ENCODE measurements around the gene DMAC1. TPM values are rescaled to one million over a fixed set of nuclear protein-coding genes. Genes with fewer than 3 reads are reported as not detected.

The DMAC1 gene
- total and polyA plus RNA-seq, 5 donors = 26.4 to 130 (median 112) TPM

DNA sequence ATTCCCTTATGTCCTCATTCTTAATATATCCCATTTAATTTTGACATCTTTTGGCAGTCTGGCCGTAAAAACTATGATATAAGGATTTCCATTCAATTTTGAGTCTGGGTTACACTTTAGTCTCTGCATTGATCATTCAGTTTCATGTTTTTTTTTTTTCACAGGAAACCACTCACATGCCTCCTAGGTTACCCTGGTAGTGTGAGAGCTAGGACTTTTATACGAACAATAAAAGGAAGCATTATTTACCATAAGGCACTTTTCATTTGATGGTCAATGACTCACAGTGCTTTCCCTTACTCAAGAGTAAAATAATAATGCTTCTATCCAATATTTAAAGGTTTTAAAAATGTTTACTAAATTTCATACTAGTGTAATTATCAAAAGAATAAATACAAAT is 16.4 kb upstream of the DMAC1 start:
- no peak overlapping the region for H3K4me3 ChIP-seq (ENCODE audit: low read length)
- no peak for DNase-seq
- 66% methylated on average over 2 of the region's 2 CpGs for WGBS
- no peak for ATAC-seq
- no peaks in the 10 kb centered on the region for H3K4me1 ChIP-seq (ENCODE audit: control insufficient read depth, insufficient read depth, low read length)
- H3K27ac ChIP-seq (ENCODE audit: low read length) = no peak overlapping the region
- H3K27me3 ChIP-seq (ENCODE audit: control insufficient read depth, insufficient read depth) = no peaks in the 10 kb centered on the region
- H3K9me3 ChIP-seq (ENCODE audit: control insufficient read depth, low read length) = no peaks in the 10 kb centered on the region
- intact Hi-C loops (cut with DNase I) = no loop called here

DNA sequence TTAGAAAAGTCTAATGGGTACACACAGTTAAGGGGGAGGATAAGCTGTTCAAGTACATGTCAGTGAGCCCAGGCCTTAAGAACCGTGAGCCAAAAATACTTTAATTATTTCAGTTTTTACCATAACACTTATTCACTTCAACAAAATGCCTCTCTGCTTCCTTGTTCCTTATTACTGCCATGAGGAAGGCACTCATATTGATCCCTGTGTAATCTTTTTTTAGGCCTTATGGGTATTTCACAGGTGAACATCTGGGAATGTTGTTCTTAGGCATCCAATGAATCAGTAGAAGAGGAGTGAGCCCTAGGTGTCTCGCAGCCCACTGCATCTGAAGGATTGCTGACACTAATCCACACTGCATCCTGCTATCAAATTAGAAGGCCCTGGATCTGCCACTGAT is 13.5 kb upstream of the DMAC1 start:
- Histone ChIP-seq H3K27ac (ENCODE audit: low read length) (no peak overlapping the region), H3K27me3 (ENCODE audit: control insufficient read depth, insufficient read depth) (no peaks in the 10 kb centered on the region), H3K4me1 (ENCODE audit: control insufficient read depth, insufficient read depth, low read length) (no peaks in the 10 kb centered on the region), H3K9me3 (ENCODE audit: control insufficient read depth, low read length) (no peaks in the 10 kb centered on the region), H3K4me3 (ENCODE audit: low read length) (no peak overlapping the region)
- 92% methylated on average over 2 of the region's 2 CpGs for WGBS
- ATAC-seq = no peak
- no peak for DNase-seq
- intact Hi-C loops (cut with DNase I) = no loop called here

DNA sequence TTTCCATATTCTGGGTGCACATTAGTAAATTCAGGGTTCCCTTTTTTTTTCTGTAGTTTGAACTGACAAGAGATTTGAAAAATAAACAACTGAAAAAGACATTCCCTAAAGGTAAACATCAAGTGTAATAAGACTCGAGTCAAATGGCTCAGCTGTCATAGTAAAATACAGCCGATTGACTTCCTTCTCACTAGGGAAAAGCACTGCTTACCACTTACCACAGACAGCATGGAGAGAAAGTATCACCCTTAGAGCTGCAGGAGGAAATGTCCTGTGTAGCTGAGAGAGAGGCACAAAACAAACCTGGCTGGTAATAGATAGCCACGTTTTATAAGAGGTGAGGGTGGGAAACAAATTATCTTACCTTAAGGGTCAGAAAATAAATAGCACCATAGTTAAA is 12.1 kb upstream of the DMAC1 start:
- no peaks in the 10 kb centered on the region for H3K9me3 ChIP-seq (ENCODE audit: control insufficient read depth, low read length)
- WGBS = 62% methylated on average over 3 of the region's 3 CpGs
- intact Hi-C loops (cut with DNase I) = no loop called here
- no peak for ATAC-seq
- H3K27ac ChIP-seq (ENCODE audit: low read length) = no peak overlapping the region
- DNase-seq = no peak
- no peaks in the 10 kb centered on the region for H3K27me3 ChIP-seq (ENCODE audit: control insufficient read depth, insufficient read depth)
- no peak overlapping the region for H3K4me3 ChIP-seq (ENCODE audit: low read length)
- H3K4me1 ChIP-seq (ENCODE audit: control insufficient read depth, insufficient read depth, low read length) = no peaks in the 10 kb centered on the region

DNA sequence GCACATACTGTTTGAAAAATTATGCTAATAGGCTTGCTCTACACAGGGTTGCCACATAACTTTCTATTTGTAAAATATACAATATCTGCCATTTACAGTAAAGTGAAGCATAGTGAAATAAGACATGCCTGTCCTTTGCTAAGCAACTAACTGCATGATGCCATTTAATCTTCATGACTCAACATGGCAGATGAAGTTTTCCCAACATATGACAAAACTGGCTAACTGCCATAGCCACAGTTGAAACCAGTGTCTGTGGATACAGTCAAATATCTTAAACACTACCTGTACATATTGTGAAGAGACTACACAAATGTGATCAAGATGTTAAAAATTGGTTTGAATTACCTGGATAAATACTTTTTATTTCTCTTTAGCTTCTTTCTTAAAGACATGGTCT is 3.1 kb upstream of the DMAC1 start:
- no peaks in the 10 kb centered on the region for H3K9me3 ChIP-seq (ENCODE audit: control insufficient read depth, low read length)
- DNase-seq (no peak), ATAC-seq (no peak)
- intact Hi-C loops (cut with DNase I) = no loop called here
- no peak overlapping the region for H3K4me3 ChIP-seq (ENCODE audit: low read length)
- no peaks in the 10 kb centered on the region for H3K27me3 ChIP-seq (ENCODE audit: control insufficient read depth, insufficient read depth)
- no peak overlapping the region for H3K27ac ChIP-seq (ENCODE audit: low read length)
- H3K4me1 ChIP-seq (ENCODE audit: control insufficient read depth, insufficient read depth, low read length) = peaks cover 2% of the 10 kb centered on the region

DNA sequence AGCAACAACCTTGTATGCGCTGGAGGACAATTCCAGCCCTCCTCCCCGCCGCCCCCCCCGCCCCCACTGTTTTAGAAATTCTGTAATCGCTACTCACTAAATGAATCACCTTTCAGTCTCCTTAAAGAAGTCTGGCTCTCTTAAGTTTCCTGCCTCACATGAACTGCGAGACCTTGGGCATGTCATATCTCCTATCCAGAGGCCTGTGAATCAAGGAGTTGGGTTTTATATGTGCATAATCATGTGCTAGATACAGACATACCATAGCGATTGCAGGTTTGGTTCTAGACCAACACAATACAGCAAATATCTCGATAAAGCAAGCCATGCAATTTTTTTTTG is 337 bp upstream of the DMAC1 start:
- DNase-seq (no peak), ATAC-seq (peak in 1 of 2 donors; percentile 27)
- Histone ChIP-seq H3K9me3 (ENCODE audit: control insufficient read depth, low read length) (no peaks in the 10 kb centered on the region), H3K4me1 (ENCODE audit: control insufficient read depth, insufficient read depth, low read length) (peaks cover 2% of the 10 kb centered on the region), H3K27me3 (ENCODE audit: control insufficient read depth, insufficient read depth) (no peaks in the 10 kb centered on the region), H3K4me3 (ENCODE audit: low read length) (peak overlapping the region; percentile 66), H3K27ac (ENCODE audit: low read length) (no peak overlapping the region)
- WGBS = 32% methylated on average over 7 of the region's 8 CpGs
- intact Hi-C loops (cut with DNase I) = no loop called here

DNA sequence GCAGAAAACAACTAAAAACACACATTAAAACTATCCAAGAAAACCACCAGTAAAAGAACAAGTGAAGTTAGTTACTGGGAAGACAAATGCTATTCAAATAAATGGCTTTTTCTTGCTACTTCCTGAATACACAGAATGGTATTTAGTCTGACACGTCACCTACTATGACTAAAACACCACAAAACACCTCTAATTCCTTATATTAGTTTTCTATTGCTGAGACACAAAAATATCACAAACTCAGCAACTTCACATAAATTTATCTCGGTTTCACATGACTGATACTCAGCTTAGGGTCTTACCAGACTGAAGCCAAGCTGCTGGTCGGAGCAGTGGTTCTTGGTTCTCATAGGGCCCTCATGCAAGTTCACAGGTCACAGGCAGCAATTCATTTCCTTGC is 5.4 kb downstream of the DMAC1 start:
- no peak overlapping the region for H3K4me3 ChIP-seq (ENCODE audit: low read length)
- intact Hi-C loops (cut with DNase I) = no loop called here
- H3K9me3 ChIP-seq (ENCODE audit: control insufficient read depth, low read length) = no peaks in the 10 kb centered on the region
- no peaks in the 10 kb centered on the region for H3K27me3 ChIP-seq (ENCODE audit: control insufficient read depth, insufficient read depth)
- ATAC-seq (no peak), DNase-seq (no peak)
- peaks cover 2% of the 10 kb centered on the region for H3K4me1 ChIP-seq (ENCODE audit: control insufficient read depth, insufficient read depth, low read length)
- WGBS = 92% methylated on average over 3 of the region's 3 CpGs
- no peak overlapping the region for H3K27ac ChIP-seq (ENCODE audit: low read length)

DNA sequence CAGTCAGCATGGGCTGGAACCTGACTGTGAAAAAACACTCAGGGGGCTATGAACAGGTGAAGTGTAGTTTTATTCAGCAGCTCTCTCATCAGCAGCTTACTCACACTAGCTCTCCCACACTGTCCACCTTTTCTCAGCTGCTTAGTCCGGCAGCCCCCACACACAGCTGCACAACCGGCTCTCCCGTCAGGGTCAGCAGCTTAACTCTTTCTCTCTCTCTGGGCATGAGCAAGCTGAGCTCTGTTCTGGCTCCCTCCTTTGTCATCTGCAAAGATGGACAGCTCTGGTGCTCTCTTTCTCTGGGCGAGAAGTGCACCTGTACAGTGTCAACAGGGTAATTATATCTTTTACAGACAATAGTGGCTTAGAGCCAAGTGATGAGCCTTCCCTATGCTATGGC is 8.2 kb downstream of the DMAC1 start:
- H3K4me1 ChIP-seq (ENCODE audit: control insufficient read depth, insufficient read depth, low read length) = no peaks in the 10 kb centered on the region
- 48% methylated on average over 4 of the region's 4 CpGs for WGBS
- H3K27me3 ChIP-seq (ENCODE audit: control insufficient read depth, insufficient read depth) = no peaks in the 10 kb centered on the region
- no peaks in the 10 kb centered on the region for H3K9me3 ChIP-seq (ENCODE audit: control insufficient read depth, low read length)
- ATAC-seq = no peak
- H3K4me3 ChIP-seq (ENCODE audit: low read length) = no peak overlapping the region
- DNase-seq = no peak
- intact Hi-C loops (cut with DNase I) = no loop called here
- no peak overlapping the region for H3K27ac ChIP-seq (ENCODE audit: low read length)

DNA sequence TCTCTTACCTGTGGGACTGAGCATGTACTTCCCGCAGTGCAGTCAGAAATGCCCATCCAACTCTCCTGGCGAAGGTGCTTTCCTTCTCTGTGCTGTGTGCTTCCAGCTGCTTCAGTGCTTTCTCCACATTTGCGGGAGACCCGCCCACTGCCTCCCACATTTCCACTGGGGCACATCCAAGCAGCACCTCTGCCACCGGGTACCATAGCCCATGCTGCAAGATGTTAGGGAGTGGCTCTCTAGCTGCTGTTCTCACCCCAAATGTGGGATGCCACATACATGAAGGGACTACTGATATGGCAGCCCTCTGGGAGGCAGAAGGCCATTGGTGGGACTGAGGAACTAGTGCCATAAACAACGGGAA is 8.8 kb downstream of the DMAC1 start:
- Histone ChIP-seq H3K4me1 (ENCODE audit: control insufficient read depth, insufficient read depth, low read length) (no peaks in the 10 kb centered on the region), H3K27me3 (ENCODE audit: control insufficient read depth, insufficient read depth) (no peaks in the 10 kb centered on the region), H3K9me3 (ENCODE audit: control insufficient read depth, low read length) (no peaks in the 10 kb centered on the region), H3K27ac (ENCODE audit: low read length) (no peak overlapping the region), H3K4me3 (ENCODE audit: low read length) (no peak overlapping the region)
- ATAC-seq (no peak), DNase-seq (no peak)
- 90% methylated on average over 6 of the region's 6 CpGs for WGBS
- intact Hi-C loops (cut with DNase I) = no loop called here

DNA sequence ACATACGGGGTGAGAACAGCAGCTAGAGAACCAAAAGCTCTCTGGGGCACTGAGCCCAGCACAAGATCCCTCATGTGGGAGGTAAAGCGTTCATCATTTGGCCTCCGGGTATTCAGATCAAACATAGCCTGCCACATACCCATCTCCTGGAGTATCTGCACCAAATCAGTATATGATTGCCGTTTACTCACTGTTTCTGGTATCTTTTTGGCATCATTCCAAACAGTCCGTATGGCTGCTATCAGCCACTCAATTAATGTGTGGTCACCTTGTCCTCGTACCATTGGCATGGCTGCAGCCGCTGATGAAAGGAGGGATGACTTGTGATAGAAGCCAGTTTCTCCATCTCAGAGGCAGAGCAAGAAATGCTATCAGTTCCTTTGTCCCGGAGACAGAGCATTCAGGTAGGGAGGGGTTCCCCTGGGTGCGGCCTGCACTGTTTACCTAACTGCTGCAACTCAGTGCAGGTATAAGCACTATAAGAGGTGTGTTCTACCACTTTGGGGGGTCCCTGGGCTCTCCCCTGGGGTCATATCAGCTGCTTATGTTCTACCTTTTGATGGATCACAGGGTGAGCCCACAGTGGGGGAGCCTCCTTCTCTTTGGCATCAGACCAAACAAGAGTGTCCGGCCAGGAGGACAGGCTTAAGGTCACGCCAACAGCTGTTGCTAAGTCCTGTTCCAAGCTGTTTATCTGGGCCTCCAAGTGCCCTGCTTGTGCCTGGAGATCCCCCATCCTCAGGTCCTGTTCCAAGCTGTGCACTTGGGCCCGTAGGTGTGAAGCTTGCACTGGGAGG is 9.4 kb downstream of the DMAC1 start:
- no peaks in the 10 kb centered on the region for H3K27me3 ChIP-seq (ENCODE audit: control insufficient read depth, insufficient read depth)
- H3K27ac ChIP-seq (ENCODE audit: low read length) = no peak overlapping the region
- ATAC-seq (peak in 1 of 2 donors; percentile 10), DNase-seq (peak in 1 of 3 donors; percentile 39)
- H3K4me1 ChIP-seq (ENCODE audit: control insufficient read depth, insufficient read depth, low read length) = no peaks in the 10 kb centered on the region
- intact Hi-C loops (cut with DNase I) = no loop called here
- no peak overlapping the region for H3K4me3 ChIP-seq (ENCODE audit: low read length)
- no peaks in the 10 kb centered on the region for H3K9me3 ChIP-seq (ENCODE audit: control insufficient read depth, low read length)
- WGBS = 54% methylated on average over 12 of the region's 12 CpGs

DNA sequence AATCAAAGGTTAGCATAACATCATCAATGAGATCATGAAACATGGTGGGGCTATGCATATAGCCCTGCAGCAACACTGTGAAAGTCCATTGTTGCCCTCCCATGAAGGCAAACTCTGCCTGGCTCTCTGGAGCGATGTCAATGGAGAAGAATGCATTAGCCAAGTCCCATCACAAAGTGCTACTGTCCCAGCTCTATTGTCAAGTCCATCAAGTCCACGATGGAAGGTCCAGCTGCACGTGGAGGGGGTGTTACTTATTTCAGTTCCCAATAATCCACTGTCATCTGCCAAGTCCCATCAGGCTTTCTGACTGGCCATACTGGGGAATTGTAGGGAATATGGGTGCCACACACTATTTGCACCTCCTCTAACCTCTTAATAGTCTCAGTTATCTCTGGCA is 10.8 kb downstream of the DMAC1 start:
- Histone ChIP-seq H3K9me3 (ENCODE audit: control insufficient read depth, low read length) (no peaks in the 10 kb centered on the region), H3K27me3 (ENCODE audit: control insufficient read depth, insufficient read depth) (no peaks in the 10 kb centered on the region), H3K4me3 (ENCODE audit: low read length) (no peak overlapping the region), H3K4me1 (ENCODE audit: control insufficient read depth, insufficient read depth, low read length) (no peaks in the 10 kb centered on the region), H3K27ac (ENCODE audit: low read length) (no peak overlapping the region)
- ATAC-seq (no peak), DNase-seq (no peak)
- 87% methylated on average over 3 of the region's 3 CpGs for WGBS
- intact Hi-C loops (cut with DNase I) = no loop called here

DNA sequence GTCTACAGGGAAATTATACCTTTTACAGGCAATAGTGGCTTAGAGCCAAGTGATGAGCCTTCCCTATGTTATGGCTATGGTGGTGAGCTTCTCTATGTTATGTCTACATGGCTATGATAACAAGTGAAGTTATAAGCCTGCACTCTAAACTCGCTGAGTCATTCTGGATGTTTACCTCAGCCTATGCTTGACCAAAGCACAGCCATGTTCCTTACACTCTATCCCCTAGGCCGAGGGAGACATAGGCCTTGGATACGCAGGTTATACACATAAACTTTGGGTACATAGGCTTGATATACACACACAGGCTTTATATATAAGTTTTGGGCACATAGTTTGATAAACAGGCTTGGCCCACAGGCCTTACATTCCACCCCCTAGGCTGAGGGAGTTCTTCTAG is 13.8 kb downstream of the DMAC1 start:
- H3K27ac ChIP-seq (ENCODE audit: low read length) = no peak overlapping the region
- no peaks in the 10 kb centered on the region for H3K27me3 ChIP-seq (ENCODE audit: control insufficient read depth, insufficient read depth)
- no peaks in the 10 kb centered on the region for H3K4me1 ChIP-seq (ENCODE audit: control insufficient read depth, insufficient read depth, low read length)
- intact Hi-C loops (cut with DNase I) = no loop called here
- no peaks in the 10 kb centered on the region for H3K9me3 ChIP-seq (ENCODE audit: control insufficient read depth, low read length)
- DNase-seq = no peak
- ATAC-seq = no peak
- WGBS = 89% methylated on average over 3 of the region's 3 CpGs
- H3K4me3 ChIP-seq (ENCODE audit: low read length) = no peak overlapping the region

DNA sequence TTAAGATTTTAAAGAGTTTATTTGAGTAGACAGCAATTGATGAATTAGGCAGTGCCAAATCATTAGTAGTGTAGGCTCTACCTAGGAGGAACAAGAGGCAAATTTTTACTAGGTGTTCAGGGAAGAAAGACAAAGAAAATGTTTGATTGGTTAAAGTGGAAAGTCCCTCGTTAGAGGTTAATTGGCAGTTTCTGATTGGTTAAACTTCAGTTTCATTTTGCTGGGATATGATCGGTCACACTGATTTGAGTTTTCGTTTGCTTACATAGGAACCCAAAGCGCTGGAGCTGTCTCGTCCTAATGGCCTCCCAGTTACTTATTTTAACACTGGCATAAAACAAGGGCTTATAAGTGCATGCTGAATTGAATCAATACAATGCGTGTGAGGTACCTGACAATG is 15.1 kb downstream of the DMAC1 start:
- ATAC-seq (no peak), DNase-seq (no peak)
- Histone ChIP-seq H3K27me3 (ENCODE audit: control insufficient read depth, insufficient read depth) (no peaks in the 10 kb centered on the region), H3K27ac (ENCODE audit: low read length) (no peak overlapping the region), H3K9me3 (ENCODE audit: control insufficient read depth, low read length) (no peaks in the 10 kb centered on the region), H3K4me3 (ENCODE audit: low read length) (no peak overlapping the region), H3K4me1 (ENCODE audit: control insufficient read depth, insufficient read depth, low read length) (no peaks in the 10 kb centered on the region)
- WGBS = 83% methylated on average over 6 of the region's 6 CpGs
- intact Hi-C loops (cut with DNase I) = no loop called here

All from right cardiac atrium (tissue), 5 donors.